PC-9 (cell line): Measurements from ENCODE around the gene USP17L18.
"Not testable (repeated sequence)": the region's sequence is repeated elsewhere in the genome, so short reads cannot be mapped to it uniquely, and the experiment has no call there.

ENCODE experiments used
- EZH2 ChIP-seq: fragments of 200-600 bp; sonication (generic); IDR thresholded peaks from 2 replicates; pipeline ENCODE4 v1.8.0; 2017; ENCODE audit warnings: antibody characterized with exemption, low read depth
- TF ChIP-seq, protein P1 (sequence below): fragments of 200-600 bp; sonication (generic); conservative IDR thresholded peaks from 2 replicates; pipeline ENCODE4 v1.6.1; 2017; ENCODE audit warnings: mixed run types, antibody characterized with exemption, mild to moderate bottlenecking, moderate library complexity

DNA sequence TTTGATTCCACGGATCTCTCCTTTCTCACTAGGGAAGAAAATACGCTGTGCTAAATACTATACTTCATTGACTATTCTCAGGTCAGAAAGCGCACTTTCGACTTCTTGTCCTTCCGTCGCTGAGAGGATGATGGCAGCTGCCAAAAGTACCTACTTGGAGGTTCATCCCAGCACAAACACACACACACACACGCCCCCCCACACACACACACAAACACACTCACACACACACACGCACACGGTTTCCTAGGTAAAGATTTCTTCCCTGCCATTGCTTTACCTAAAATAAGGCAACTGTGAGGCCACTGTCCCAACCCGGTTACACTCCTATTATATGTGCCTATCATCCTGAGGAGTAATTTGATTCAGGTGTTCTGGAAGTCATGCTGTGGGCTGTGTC, 23.3 kb downstream of the USP17L18 start:
- TF ChIP-seq, protein P1, sequence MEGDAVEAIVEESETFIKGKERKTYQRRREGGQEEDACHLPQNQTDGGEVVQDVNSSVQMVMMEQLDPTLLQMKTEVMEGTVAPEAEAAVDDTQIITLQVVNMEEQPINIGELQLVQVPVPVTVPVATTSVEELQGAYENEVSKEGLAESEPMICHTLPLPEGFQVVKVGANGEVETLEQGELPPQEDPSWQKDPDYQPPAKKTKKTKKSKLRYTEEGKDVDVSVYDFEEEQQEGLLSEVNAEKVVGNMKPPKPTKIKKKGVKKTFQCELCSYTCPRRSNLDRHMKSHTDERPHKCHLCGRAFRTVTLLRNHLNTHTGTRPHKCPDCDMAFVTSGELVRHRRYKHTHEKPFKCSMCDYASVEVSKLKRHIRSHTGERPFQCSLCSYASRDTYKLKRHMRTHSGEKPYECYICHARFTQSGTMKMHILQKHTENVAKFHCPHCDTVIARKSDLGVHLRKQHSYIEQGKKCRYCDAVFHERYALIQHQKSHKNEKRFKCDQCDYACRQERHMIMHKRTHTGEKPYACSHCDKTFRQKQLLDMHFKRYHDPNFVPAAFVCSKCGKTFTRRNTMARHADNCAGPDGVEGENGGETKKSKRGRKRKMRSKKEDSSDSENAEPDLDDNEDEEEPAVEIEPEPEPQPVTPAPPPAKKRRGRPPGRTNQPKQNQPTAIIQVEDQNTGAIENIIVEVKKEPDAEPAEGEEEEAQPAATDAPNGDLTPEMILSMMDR: not testable (repeated sequence)
- TF ChIP-seq EZH2: not testable (repeated sequence)
